ENCODE results near the gene HS3ST5. TPM values are rescaled to one million over a fixed set of nuclear protein-coding genes. Genes with fewer than 3 reads are reported as not detected.

HS3ST5 gene
- total RNA-seq, 1 experiment from 2014 or later, result 8.7 TPM

GRCh38 chr6:114310053-114310452 is 32.8 kb downstream of the HS3ST5 start:
- Mint-ChIP-seq H3K9me3 (peaks cover 26% of the 10 kb centered on the region), H3K36me3 (peaks cover 28% of the 10 kb centered on the region), H3K4me1 (no peaks in the 10 kb centered on the region; the same call in 1 of the 2 replicates), H3K27ac (no peak overlapping the region), H3K27me3 (ENCODE audit: low read depth) (no peaks in the 10 kb centered on the region; the same call in 1 of the 2 replicates), H3K4me3 (no peak overlapping the region)
- DNase-seq (ENCODE audit: low spot score) (no peak), ATAC-seq (no peak)
- ChIA-PET POLR2A (no interaction called here), CTCF (interaction anchor here (0.8 kb wide), 1 partner anchor 13 kb away, joined by 3 read pairs; no protein-coding TSS in a partner anchor)
- TF ChIP-seq ZBTB43 (CRISPR knock-in tag; IDR thresholded peaks at IDR 0.05) (no peak), ZNF281 (CRISPR knock-in tag; IDR thresholded peaks at IDR 0.05) (no peak), JUN (CRISPR knock-in tag; IDR thresholded peaks at IDR 0.05) (no peak), PRDM15 (CRISPR knock-in tag; IDR thresholded peaks at IDR 0.05) (no peak), ERG (CRISPR knock-in tag; IDR thresholded peaks at IDR 0.05) (no peak), ATF6 (CRISPR knock-in tag; IDR thresholded peaks at IDR 0.05) (no peak), ZNF416 (CRISPR knock-in tag; IDR thresholded peaks at IDR 0.05) (no peak), FOXJ3 (CRISPR knock-in tag; IDR thresholded peaks at IDR 0.05; ENCODE audit: borderline replicate concordance) (no peak), TCF7 (CRISPR knock-in tag; IDR thresholded peaks at IDR 0.05; ENCODE audit: low read depth) (no peak), SMAD4 (CRISPR knock-in tag; IDR thresholded peaks at IDR 0.05) (no peak), NR3C1 (CRISPR knock-in tag; conservative IDR thresholded peaks at IDR 0.05; ENCODE audit: low read depth) (no peak), ESRRA (CRISPR knock-in tag; IDR thresholded peaks at IDR 0.05; ENCODE audit: borderline replicate concordance) (no peak), ZNF121 (CRISPR knock-in tag; IDR thresholded peaks at IDR 0.05) (no peak)

- Mint-ChIP-seq H3K4me1 (peaks cover 8% of the 10 kb centered on the region), H3K27me3 (ENCODE audit: low read depth) (no peaks in the 10 kb centered on the region; the same call in 1 of the 2 replicates), H3K36me3 (peaks cover 32% of the 10 kb centered on the region), H3K27ac (no peak overlapping the region), H3K9me3 (peaks cover 37% of the 10 kb centered on the region), H3K4me3 (no peak overlapping the region)
- ChIA-PET CTCF (interaction anchor here (0.6 to 2.3 kb wide), 41 partner anchors 9 to 309 kb away, joined by 3 to 18 read pairs (median 4); partner anchors contain the start of gene HS3ST5), POLR2A (no interaction called here)
- DNase-seq (ENCODE audit: low spot score), result no peak
- TF ChIP-seq CDX4 (CRISPR knock-in tag; IDR thresholded peaks at IDR 0.05; ENCODE audit: borderline replicate concordance) (no peak), CTCF (IDR thresholded peaks at IDR 0.05) (peak; percentile 32; the same call in 1 of the 2 replicates)
- ATAC-seq, result no peak
These were observed 38.4 kb downstream of the HS3ST5 start for GRCh38 chr6:114304304-114304887.

All from WTC11 (cell line).